Measurements from ENCODE around the gene USP19.
A peak's percentile ranks its signal among the peaks of the same experiment; 100 is the strongest.

The USP19 gene, protein sequence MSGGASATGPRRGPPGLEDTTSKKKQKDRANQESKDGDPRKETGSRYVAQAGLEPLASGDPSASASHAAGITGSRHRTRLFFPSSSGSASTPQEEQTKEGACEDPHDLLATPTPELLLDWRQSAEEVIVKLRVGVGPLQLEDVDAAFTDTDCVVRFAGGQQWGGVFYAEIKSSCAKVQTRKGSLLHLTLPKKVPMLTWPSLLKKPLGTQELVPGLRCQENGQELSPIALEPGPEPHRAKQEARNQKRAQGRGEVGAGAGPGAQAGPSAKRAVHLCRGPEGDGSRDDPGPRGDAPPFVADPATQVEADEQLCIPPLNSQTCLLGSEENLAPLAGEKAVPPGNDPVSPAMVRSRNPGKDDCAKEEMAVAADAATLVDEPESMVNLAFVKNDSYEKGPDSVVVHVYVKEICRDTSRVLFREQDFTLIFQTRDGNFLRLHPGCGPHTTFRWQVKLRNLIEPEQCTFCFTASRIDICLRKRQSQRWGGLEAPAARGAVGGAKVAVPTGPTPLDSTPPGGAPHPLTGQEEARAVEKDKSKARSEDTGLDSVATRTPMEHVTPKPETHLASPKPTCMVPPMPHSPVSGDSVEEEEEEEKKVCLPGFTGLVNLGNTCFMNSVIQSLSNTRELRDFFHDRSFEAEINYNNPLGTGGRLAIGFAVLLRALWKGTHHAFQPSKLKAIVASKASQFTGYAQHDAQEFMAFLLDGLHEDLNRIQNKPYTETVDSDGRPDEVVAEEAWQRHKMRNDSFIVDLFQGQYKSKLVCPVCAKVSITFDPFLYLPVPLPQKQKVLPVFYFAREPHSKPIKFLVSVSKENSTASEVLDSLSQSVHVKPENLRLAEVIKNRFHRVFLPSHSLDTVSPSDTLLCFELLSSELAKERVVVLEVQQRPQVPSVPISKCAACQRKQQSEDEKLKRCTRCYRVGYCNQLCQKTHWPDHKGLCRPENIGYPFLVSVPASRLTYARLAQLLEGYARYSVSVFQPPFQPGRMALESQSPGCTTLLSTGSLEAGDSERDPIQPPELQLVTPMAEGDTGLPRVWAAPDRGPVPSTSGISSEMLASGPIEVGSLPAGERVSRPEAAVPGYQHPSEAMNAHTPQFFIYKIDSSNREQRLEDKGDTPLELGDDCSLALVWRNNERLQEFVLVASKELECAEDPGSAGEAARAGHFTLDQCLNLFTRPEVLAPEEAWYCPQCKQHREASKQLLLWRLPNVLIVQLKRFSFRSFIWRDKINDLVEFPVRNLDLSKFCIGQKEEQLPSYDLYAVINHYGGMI (N-terminal part only)

DNA sequence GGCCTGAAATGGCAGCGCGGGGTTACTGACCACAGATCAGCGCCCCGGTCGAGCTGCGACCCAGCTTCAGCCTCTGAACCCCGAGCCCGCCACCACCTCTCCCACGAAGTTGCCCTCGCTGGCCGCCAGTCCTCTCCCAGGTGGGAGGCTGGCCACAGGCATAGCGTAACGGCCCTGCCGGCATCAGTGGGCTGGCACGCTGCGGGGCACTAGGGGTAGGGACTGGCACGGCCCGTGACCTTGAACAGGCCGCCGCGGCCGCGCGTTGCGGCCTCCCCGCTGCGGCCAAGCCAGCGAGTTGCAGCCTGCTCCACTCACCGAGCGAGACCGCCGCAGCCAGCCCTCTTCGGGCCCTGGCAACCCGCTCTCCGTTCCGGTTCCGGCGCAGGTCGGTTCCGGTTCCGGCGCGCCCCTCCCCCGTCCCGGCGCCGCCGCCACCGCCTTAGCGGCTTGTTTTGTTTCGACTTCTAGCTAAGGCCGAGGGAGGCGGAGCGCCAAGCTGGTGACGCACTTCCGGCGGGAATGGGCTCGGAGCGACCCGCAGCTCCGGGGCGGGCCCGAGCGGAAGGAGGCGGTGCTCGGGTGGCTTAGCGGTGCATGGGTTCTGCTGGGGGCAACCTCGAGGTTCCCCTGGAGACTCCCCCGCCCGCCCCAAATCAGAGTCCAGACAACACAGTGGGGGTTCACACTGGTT lies at the start of gene USP19:
Gene USP19, minus strand, starts transcription at position 386 of the 694 bp plus-strand sequence. CDS start 1,678 bp downstream, outside the sequence.
- DNase-seq (ENCODE audit: low read depth in 3 of 3), result peak; percentile 89 to 95 (median 92)

DNA sequence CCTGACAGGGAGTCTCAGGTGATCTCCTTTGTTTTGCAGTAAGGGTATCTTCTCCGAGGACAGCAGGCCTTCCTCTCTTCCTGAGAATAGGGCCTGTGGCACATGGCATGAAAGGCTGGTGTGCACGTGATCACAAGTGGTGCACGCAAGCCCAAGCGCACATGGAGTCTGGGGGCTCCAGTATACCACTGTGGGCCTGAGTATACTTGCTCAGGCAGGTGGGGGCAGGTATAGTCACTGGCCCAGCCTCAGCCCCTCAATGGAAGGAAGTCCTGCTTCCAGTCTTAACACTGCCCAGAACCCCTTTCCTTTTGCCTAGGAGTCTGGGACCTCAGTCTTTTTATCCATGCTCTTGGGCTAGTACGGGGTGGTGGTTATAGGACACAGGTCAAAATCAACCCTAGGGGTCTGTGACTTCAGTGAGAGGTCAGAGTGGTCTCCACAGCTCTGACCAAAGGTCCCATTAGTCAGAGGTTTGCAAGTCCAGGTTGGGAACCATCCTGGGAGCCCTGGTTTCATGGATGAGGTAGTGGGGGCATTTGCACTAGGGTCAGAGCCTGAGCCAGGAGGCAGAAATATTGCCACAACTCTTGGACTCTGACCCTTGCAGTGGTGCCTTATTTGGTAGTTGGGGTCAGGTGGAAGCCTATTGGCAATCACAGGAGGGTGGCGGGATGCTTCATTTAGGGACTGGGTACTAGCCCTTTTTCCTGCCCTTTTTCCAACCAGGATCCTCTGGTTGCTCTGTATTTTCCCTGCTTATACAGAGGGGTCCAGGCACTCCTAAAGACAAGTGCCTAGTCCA lies 46.3 kb upstream of the USP19 start:
- no peak for DNase-seq (ENCODE audit: low read depth in 3 of 3)

DNA sequence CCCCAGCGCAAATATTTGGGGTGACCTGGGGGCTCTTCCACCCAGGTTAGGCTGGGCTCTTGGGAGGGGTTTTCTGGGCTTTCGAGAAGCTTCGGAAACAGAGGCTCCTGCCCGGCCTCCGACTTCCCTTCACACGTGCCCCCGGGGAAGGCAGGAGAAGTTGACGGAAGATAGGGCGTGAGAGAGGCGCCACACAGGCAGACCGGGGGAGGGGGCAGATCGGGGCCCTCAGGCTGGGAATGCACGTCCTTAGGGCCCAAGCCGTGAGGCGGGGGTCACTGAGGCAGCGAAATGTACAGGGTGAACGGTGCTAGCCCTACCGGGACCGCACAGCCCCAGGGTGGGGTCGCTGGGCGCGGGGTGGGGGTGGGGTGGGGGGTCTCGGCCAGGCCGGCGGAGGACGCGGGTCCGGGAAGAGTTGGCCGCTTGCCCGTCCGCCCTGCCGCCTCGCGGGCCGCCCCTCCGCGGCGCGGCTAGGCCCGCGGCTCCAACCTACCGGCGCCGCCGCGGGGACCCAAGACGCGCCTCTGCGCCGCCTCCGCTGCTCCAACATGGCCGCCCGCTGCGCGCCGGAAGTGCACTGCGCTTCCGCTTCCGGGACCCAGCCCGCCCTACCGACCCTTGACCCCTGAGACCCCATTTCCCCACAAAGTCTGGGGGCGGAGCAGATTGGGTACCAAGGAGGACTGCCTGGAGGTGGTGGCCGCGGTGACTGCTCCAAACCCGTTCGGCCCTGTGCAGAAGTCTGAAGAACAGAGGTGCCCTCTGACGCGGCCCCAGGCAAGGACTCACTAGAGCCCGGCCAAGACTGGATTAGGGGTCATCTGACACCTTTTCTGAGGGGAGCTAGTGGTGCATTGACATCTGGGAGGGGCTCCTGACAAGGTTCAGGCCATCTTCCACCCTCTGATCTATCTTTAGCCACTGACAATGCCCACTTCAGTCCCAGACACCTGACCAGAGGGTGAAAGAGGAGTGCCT lies 45.4 kb upstream of the USP19 start, which contains the start of gene CCDC71:
Gene CCDC71, minus strand, starts transcription at position 561 of the 981 bp plus-strand sequence. CDS start 2,123 bp downstream, outside the sequence.
- DNase-seq (ENCODE audit: low read depth in 3 of 3), result peak; percentile 53 to 72 (median 55)

DNA sequence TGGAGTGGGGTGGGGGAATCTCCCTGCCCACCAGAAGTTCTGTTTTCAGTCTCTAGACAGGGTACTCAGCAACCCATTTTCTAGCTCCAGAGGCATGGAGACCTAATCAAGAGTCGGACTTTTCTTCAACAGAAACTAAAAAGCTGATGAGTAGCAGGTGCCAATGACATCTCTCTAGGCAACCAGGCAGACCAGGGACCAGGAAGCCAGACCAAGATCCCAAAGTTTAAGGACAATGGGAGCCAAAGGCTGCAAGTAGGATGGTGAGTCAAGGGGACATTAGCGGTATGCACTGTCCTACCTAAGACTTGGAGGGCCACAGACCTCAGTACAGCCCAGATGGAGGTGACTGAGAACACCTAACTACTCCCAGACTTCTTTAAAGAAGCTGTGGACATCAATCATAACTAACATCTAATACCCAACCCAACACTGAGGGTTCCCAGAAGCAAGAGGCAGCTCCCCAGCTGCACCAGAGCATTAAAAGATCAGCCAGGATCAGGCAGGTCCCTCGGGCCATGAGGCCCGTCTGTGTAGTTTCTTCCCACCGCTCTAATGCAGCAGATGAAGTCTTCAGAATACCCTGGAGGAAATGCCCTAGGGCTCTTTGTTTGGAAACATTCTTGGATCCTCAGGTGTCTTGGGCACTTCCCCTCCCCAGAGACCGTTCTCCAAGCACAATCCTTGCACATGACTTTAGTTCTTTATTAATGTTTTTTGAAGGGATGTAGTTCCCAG lies 44.5 kb upstream of the USP19 start:
- no peak for DNase-seq (ENCODE audit: low read depth in 3 of 3)

DNA sequence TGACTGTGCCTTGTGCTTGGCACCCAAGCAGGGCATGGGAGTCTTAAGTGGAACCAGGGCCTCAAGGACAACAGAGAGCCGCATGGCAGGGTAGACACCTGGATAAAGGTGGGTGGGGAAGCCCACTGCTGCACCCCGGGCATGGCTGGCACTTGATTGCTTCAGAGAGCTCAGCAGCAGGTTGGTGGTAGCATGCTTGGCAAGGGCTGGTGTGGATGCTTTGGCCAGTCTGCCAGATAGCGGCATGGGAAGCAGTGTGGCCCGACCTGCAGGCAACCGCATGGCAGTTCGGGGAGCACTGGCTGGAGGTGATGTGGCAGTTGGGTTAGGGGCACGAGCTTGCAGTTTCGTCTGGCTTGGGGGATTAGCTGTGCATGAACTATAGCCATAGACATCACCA lies 43.0 kb upstream of the USP19 start:
- no peak for DNase-seq (ENCODE audit: low read depth in 3 of 3)

DNA sequence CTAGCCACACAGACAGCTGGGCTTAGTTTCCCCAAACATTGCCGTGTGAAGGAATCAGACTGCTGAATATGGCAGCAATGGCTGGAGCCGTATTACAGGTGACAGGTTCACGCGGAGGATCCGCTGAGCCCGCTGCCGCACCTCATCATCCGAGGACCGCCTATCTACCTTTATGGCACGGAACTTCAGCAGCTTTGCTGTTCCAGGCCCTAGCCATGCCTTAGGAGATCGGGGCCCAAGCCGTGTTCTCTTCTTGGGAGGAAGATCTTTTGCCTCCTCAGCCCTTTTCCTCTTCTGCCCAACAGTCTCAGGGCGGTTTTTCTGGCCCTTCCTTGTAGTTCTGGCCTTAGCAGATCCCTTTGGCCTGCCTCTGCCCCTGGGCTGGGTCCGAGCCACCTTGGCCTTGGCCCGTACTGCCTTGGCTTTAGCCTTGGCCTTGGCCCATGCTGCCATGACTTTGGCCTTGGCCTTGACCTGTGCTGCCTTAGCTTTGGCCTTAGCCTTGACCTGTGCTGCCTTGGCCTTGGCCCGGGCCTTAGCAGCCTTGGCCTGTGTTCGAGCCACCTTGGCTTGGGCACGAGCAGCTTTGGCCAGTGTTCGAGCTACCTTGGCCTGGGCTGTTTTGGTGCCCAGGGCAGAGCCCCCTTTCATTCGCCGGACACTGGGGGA lies 42.3 kb upstream of the USP19 start:
- DNase-seq (ENCODE audit: low read depth in 3 of 3), result no peak

DNA sequence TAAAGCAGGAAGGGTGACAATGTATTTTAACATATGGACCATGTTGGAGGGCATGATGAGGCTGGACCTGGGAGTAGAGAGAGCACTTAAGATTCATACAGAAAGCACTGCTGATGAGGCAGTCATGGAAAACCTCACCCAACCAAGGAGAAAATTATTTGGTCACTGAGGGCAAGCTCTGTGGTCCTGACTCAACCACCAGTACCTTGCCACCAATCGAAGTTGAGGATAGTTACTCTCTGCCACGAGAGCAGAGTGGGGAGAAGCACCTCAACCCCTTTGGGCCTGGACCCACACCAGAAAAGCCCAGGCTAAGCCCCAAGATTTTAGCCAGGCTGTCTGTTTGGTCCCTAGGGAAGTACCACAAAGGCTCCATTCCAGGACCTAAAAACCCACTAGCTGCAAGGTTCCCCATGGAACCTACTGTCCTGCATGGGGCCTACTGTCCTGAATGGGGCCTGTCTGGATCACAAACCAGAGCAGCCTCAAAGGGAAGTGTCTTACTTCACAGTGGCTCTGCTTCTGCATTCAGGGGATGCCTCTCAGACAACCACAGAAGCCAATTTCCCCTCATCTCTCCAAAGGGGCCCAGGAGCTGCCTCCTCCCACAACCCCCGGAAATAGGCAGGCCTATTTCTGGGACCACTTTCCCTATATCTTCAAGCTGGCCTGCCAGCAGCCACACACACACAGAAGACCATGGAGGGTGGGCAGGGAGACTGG lies 41.3 kb upstream of the USP19 start:
- DNase-seq (ENCODE audit: low read depth in 3 of 3), result no peak

DNA sequence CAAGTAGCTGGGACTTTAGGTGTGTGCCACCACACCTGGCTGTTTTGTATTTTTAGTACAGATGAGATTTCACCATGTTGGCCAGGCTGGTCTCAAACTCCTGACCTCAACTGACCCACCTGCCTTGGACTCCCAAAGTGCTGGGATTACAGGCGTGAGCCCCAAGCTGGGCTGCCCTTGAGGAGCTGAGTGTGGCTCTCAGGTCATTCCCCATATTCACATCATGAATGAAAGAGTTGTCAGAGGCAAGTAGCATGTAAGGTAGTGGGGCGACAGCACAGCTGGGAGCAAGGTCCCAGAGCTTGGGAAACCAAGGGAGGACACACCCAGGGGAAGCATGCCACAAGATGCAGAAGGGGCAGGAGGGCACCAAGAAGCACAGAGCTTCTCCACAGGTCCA lies 40.6 kb upstream of the USP19 start:
- no peak for DNase-seq (ENCODE audit: low read depth in 3 of 3)

DNA sequence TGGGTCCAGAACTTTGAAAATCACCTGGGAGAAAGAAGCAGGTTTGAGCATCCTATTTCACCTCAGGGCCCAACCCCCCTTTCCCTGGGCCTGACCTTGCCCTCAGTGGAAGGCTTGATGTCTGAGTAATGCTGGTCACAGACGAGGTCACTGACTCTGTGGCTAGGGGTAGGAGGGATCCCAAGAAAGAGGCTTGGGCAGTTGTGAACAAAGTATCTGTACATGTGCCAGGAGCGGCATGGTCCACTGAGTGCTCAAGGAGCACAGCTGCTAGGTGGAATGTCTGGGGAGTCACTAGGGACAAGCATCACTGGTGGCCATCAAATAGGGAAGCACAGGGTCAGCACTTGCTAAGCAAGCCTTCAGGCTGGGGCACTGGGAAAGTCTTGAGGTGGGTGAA lies 38.2 kb upstream of the USP19 start:
- no peak for DNase-seq (ENCODE audit: low read depth in 3 of 3)

DNA sequence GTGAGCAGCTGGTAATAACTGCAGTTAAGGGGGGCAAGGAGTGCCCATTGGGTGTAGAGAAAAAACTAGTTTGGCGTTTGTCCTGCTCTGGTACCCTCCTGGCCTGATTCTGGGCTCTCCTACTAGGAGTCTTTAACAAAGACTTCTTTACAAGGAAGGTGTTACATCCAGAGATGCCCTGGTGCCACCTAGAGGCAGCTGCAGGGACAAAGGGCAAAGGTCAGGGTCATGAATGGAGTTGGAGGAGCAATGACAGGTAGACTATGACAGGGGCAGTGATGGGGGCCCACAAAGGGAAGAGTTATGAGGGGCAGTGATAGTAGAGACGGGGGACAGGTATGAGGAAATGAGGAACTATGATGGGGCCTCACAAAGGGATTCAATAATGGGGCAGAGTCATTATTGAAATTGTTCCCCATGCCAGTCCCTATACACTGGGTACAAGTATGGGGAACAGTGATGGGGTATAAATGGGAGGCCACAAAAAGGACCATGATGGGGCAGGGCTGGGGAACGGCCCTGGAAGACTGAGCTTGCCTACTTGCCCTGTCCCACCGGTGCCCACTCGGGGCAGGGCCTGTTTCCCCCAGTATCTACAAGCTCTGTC lies 37.6 kb upstream of the USP19 start:
- DNase-seq (ENCODE audit: low read depth in 3 of 3), result peak in 2 of 3 experiments; percentile 30 to 52

DNA sequence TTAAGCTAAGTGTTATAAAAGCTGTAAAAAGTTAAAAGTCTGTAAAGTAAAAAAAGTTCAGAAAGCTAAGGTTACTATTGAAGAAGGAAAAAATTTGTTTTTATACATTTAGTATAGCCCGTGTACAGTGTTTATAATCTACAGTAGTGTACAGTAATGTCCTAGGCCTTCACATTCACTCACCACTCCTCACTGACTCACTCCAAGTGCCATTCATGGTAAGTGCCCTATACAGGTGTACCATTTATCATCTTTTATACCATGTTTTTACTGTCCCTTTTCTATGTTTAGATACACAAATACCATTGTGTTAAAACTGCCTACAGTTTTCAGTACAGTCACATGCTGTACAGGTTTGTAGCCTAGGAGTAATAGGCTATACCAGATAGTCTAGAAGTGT lies 36.7 kb upstream of the USP19 start:
- DNase-seq (ENCODE audit: low read depth in 3 of 3), result no peak

DNA sequence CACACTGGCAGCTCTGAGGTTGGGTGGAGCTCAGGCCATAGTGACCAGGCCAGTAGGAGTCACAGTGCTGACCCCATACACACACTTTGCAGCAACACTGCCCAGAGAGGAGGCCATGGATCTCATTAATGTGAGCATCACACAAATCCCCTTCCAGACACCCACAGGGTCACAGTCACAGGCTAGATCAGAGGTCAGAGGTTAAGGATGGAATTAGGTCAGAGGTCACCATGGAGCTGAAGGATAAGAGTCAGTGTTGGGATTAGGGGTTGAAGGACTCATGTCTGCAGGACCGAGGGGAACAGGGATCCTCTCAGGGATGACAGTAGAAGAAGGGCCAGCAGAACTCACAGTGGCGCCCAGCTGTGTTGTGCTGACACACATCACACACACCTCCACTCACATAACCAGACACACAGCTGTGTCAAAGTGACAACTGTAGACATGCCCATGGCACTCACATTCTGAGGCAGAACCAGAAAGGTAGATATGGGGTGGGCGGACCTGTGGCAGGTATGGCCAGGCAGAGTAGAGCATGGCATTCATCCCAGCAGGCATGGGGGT lies 32.8 kb upstream of the USP19 start:
- no peak for DNase-seq (ENCODE audit: low read depth in 3 of 3)

DNA sequence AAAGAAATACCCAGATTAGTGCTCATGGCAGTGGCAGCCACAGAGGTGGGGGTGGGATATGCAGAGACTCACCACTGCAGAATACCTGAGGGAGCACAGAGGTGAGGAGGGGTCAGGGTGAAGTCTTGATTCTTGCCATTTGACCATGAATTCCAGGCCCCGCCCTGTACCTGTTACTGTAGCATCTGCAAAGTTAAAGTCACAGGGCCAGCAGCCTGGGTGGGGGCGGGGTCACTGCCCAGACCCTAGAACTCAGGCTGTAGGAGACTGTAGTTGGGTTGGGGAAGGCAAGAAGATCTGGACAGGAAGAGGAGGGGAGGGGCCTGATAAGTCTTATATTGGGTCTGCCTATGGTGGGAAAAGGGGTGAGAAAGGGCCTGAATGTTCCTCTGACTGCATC lies 31.0 kb upstream of the USP19 start:
- no peak for DNase-seq (ENCODE audit: low read depth in 3 of 3)

DNA sequence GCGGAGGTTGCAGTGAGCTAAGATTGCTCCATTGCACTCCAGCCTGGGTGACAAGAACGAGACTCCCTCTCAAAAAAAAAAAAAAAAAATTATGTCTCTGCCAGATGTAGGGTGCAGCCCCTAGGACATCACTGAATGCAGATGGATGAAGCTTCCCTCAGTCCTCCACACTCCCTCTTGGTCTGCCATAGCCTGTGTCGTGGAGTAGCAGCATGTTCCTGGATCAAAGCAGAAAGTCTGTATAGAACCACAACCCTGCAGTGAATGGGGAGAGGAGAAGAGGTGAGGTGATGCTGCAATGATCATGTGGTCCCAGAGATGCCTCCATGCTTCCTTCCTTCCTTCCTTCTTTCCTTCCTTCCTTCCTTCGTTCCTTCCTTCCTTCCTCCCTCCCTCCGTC lies 27.5 kb upstream of the USP19 start:
- DNase-seq (ENCODE audit: low read depth in 3 of 3), result no peak

DNA sequence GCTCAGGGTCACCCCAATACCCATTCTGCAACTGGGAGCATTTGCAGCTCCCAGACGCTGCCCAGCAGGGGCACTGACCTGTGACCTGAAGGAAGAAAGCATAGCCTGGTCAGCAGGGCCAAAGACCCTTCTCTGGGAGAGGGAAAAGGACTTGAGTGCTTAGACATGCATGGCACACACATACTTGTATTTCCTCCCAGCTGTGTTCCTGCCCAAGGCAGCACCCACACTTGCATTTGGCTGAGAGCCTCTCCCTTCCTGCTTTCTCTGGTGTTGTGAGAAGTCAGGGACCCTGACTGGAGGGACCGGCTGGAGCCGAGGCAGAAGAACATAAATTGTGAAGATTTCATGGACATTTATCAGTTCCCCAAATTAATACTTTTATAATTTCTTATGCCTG lies 19.5 kb upstream of the USP19 start:
- DNase-seq (ENCODE audit: low read depth in 3 of 3), result no peak

DNA sequence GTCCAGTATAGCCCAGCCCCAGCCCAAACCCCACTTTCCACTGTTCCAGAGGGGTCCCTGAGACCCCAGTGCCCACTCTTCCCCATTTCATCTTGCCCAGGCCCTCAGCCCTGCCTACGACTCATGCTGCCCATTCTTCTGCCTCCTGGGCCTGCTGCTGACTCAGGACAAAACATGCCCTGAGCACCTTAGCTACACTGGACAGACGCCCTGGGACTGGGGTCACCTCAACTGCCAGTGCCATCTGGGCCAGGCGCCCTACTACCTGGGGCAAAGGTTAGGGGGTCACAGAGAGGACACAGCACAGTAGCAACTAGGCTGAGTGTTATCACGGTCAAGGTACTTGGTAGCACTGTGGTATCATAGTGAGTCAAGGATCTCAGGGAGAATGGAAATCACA lies 14.9 kb upstream of the USP19 start:
- no peak for DNase-seq (ENCODE audit: low read depth in 3 of 3)
